Loucy (cell line): ENCODE data around the gene MLEC.

ENCODE experiments used
- EZH2phosphoT487 ChIP-seq: fragments of 200-600 bp; IDR thresholded peaks from 2 replicates; pipeline ENCODE4 v1.6.1; 2018; ENCODE audit warnings: antibody characterized with exemption, mild to moderate bottlenecking, moderate library complexity, borderline replicate concordance
- TF ChIP-seq, protein P1 (sequence below): fragments of 200-600 bp; sonication (generic); conservative IDR thresholded peaks from 2 replicates; pipeline ENCODE4 v1.5.1; 2014; ENCODE audit warnings: mild to moderate bottlenecking, antibody characterized with exemption, low read length

DNA sequence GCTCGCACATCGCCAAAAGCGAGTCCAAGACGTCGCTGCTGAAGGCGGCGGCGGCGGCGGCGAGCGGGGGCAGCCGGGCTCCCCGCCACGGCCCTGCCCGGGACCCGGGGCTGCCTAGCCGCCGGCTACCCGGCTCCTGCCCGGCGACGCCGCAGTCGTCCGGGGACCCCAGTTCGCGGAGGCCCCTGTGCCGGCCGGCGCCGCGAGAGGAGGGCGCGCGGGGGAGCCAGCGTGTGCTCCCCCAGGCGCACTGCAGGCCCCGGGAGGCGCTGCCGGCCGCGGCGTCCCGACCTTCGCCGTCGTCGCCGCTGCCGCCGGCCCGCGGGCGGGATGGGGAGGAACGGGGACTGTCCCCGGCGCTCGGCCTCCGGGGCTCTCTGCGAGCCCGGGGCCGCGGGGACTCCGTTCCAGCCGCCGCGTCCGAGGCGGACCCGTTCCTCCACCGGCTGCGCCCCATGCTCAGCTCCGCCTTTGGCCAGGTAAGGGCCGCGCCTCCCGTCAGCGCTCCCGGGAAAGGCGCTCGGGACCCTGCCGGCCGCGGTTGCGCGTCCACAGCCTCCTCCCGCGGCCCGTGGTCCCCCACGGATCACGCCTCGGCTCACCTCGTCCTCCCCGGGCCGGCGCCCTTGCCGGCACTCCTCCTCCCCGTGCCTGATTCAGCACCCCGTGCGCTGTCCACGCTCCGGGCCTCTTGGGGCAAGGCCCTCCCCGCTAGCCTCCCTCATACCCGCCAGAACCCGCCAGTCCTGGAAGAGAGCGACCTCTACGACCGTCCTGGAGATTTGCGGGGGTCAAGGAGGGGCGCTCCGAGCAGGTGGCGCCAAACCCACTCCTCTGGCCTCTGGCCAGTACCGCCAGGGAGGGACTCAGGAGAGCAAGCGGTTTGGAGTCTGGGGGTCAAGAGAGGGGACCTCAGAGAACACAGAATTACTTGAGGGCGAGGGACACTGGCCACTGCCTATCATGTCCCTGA lies 45.8 kb upstream of the MLEC start:
- TF ChIP-seq, protein P1, sequence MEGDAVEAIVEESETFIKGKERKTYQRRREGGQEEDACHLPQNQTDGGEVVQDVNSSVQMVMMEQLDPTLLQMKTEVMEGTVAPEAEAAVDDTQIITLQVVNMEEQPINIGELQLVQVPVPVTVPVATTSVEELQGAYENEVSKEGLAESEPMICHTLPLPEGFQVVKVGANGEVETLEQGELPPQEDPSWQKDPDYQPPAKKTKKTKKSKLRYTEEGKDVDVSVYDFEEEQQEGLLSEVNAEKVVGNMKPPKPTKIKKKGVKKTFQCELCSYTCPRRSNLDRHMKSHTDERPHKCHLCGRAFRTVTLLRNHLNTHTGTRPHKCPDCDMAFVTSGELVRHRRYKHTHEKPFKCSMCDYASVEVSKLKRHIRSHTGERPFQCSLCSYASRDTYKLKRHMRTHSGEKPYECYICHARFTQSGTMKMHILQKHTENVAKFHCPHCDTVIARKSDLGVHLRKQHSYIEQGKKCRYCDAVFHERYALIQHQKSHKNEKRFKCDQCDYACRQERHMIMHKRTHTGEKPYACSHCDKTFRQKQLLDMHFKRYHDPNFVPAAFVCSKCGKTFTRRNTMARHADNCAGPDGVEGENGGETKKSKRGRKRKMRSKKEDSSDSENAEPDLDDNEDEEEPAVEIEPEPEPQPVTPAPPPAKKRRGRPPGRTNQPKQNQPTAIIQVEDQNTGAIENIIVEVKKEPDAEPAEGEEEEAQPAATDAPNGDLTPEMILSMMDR, result 0 out of 2 replicates have a peak, but pooled peaks have one; percentile 18
- TF ChIP-seq EZH2phosphoT487, result no peak
